Measurements from ENCODE around the gene TSPAN10. TPM values are rescaled to one million over a fixed set of nuclear protein-coding genes. Genes with fewer than 3 reads are reported as not detected.

The TSPAN10 gene
- polyA plus RNA-seq, 1 donor from 2014 or later = not detected

GRCh38 chr17:81686614-81687013 lies 49.6 kb downstream of the TSPAN10 start:
- Histone ChIP-seq H4K20me1 (ENCODE audit: insufficient read depth) (peaks cover 7% of the 10 kb centered on the region), H3K27me3 (ENCODE audit: insufficient read depth, low read depth, low read length) (no peaks in the 10 kb centered on the region), H3K4me3 (ENCODE audit: low read length) (no peak overlapping the region), H3K36me3 (ENCODE audit: insufficient read depth, low read length) (no peaks in the 10 kb centered on the region), H3K27ac (ENCODE audit: low read length) (no peak overlapping the region), H3K4me2 (ENCODE audit: low read length) (no peak overlapping the region), H3F3A (ENCODE audit: insufficient read depth, low read length, poor library complexity, severe bottlenecking) (no peaks in the 10 kb centered on the region), H3K9me2 (ENCODE audit: insufficient read depth, low read length) (no peaks in the 10 kb centered on the region), H2AFZ (ENCODE audit: low read depth, low read length) (no peak overlapping the region), H3K79me2 (replicated peaks; ENCODE audit: insufficient read depth, low read length) (peaks cover 34% of the 10 kb centered on the region), H3K9ac (ENCODE audit: low read length) (no peak overlapping the region), H3K9me3 (ENCODE audit: low read length) (no peaks in the 10 kb centered on the region)
- TF ChIP-seq SMC3 (conservative IDR thresholded peaks at IDR 0.05; ENCODE audit: poor library complexity) (no peak), EP300 (conservative IDR thresholded peaks at IDR 0.05; ENCODE audit: poor library complexity, severe bottlenecking) (no peak), RAD21 (conservative IDR thresholded peaks at IDR 0.05) (no peak), MXI1 (conservative IDR thresholded peaks at IDR 0.05; ENCODE audit: poor library complexity, severe bottlenecking) (no peak), CTCF (IDR thresholded peaks at IDR 0.05; ENCODE audit: poor library complexity, severe bottlenecking) (no peak)

- H3K79me2 ChIP-seq (replicated peaks; ENCODE audit: insufficient read depth, low read length) = peaks cover 21% of the 10 kb centered on the region
- H3K9me3 ChIP-seq (ENCODE audit: low read length) = no peaks in the 10 kb centered on the region
- no peaks in the 10 kb centered on the region for H3F3A ChIP-seq (ENCODE audit: insufficient read depth, low read length, poor library complexity, severe bottlenecking)
- peaks cover 7% of the 10 kb centered on the region for H4K20me1 ChIP-seq (ENCODE audit: insufficient read depth)
- no peaks in the 10 kb centered on the region for H3K36me3 ChIP-seq (ENCODE audit: insufficient read depth, low read length)
- H3K4me3 ChIP-seq (ENCODE audit: low read length) = no peak overlapping the region
- no peak overlapping the region for H3K4me2 ChIP-seq (ENCODE audit: low read length)
- no peak overlapping the region for H2AFZ ChIP-seq (ENCODE audit: low read depth, low read length)
- H3K27ac ChIP-seq (ENCODE audit: low read length) = no peak overlapping the region
- TF ChIP-seq CTCF (IDR thresholded peaks at IDR 0.05; ENCODE audit: poor library complexity, severe bottlenecking) (no peak), POLR2AphosphoS5 (IDR thresholded peaks at IDR 0.05) (no peak), SMC3 (conservative IDR thresholded peaks at IDR 0.05; ENCODE audit: poor library complexity) (no peak), REST (IDR thresholded peaks at IDR 0.05; ENCODE audit: borderline replicate concordance) (no peak), RAD21 (conservative IDR thresholded peaks at IDR 0.05) (no peak), MXI1 (conservative IDR thresholded peaks at IDR 0.05; ENCODE audit: poor library complexity, severe bottlenecking) (no peak), TAF1 (IDR thresholded peaks at IDR 0.05; ENCODE audit: low read depth) (no peak), EZH2 (IDR thresholded peaks at IDR 0.05; ENCODE audit: borderline replicate concordance, insufficient read depth, low read length, poor library complexity, severe bottlenecking) (no peak), EP300 (conservative IDR thresholded peaks at IDR 0.05; ENCODE audit: poor library complexity, severe bottlenecking) (no peak)
- H3K27me3 ChIP-seq (ENCODE audit: insufficient read depth, low read depth, low read length) = no peaks in the 10 kb centered on the region
- H3K9me2 ChIP-seq (ENCODE audit: insufficient read depth, low read length) = no peaks in the 10 kb centered on the region
- H3K9ac ChIP-seq (ENCODE audit: low read length) = no peak overlapping the region
Observed at GRCh38 chr17:81687770-81688541, 51.0 kb downstream of the TSPAN10 start.

All from neural cell (in vitro differentiated cells).